Non-pigmented ciliary epithelial cell (primary cell): ENCODE results near the gene SMYD1.

ENCODE experiments used
- DNase-seq: peaks from one replicate; pipeline ENCODE4 v3.0.0-alpha.2; 2010; ENCODE audit warnings: low read depth

The SMYD1 gene

DNA sequence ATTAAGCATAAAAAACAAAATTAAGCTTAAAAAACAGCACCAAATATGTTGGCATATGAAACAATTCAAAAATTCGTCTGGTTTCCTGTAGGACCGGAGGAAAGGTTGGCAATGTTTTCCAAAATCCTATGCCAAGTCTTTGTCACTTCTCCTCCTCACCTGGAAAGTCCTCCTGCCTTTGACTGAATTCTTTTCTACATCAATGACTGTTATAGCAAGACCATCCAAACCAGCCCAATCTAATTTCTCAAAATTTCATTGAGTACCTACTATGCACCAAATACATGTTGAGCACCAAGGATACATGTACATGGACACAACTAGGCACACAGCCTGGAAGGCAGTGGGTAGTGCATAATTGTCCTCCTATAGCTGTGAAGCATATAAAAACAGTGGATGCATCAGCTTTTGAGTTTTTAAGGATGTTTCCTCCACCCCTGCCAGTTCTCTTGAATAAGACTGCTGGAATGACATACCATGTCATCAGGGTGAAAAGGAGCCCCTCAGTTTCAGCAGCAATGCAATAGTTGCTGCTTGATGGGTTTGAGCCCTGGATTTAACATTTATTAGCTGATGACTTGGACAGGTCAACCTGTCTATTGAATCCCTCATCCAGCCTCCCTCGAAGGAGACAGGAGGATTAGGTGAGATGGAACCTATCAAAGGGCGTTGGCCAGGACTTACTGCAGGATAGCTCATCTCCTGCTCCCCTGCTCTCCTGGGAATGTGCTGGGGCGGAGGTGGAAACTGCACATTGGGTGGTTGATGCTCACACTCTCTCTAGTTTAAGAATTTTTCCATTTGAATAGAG, 55.7 kb downstream of the SMYD1 start:
- DNase-seq, result no peak

DNA sequence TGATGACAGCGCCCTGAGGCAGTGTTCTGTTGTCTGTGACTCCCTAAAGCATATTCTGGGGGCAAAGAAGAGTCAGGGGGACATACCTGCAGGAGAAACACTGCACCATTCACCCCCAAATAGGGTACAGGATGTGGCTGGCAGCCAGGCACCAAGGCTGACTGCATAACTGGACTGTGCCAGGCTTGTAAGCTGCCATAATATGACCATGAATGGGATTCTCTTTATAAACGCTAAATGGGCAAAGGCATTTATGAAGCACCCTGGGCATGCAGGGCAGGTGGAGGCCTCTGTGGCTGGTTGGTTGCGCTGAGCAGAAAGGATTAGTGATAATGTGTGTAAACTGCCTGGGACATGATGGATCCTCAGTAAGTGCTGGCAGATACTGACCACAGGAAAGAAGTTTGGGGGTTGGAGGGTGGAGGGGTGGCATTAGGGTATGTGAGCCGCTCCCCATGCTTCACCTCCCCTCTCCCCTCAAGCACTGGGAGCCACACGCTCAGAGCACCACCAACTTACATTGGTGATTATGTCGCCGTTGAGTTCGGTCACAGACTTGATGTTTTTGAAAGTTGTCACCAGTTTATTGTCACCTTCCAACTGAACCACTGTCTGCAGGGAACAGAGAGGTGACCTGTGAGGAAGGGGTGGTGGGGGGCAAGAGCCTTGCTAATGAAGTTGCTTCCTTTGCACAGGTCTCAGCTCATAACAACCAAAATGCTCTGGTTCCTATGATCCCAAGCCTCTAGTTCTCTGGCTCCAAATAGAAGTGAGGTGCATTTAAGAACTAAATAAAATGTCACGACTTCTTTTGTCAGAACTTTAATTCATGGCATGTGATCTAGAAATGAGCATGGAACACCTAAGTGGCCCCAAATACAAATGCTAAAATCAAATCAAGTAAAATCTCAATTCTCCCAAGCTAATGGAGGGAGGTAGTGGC, 56.6 kb downstream of the SMYD1 start:
- DNase-seq, result no peak

DNA sequence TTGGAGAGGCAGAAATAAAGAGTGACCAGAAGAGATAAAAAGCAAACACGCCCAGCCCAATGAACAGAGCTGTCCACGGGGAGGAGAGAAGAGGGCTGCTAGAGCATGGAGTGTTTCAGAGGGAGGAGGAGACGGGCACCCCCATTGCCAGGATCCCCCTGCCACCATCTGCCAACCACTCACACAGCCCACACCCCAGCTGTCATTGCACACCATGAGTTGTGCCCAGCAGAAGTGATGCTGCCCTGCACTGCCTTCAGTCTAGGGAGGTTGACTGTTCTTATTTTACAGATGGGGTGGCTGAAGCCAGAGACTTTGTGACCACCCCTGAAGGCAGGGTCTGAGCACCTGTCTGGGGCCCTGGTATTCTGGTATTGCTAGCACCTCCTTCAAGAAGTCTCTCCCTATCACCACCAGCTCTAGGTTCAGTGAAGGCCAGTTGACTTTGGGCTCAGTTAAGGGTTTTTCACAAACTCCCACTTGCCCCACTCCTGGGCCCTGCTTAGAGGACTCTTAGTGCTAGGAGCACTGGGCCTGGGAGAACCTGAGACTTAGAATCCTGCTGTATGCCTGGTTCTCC, 57.8 kb downstream of the SMYD1 start:
- DNase-seq, result no peak

DNA sequence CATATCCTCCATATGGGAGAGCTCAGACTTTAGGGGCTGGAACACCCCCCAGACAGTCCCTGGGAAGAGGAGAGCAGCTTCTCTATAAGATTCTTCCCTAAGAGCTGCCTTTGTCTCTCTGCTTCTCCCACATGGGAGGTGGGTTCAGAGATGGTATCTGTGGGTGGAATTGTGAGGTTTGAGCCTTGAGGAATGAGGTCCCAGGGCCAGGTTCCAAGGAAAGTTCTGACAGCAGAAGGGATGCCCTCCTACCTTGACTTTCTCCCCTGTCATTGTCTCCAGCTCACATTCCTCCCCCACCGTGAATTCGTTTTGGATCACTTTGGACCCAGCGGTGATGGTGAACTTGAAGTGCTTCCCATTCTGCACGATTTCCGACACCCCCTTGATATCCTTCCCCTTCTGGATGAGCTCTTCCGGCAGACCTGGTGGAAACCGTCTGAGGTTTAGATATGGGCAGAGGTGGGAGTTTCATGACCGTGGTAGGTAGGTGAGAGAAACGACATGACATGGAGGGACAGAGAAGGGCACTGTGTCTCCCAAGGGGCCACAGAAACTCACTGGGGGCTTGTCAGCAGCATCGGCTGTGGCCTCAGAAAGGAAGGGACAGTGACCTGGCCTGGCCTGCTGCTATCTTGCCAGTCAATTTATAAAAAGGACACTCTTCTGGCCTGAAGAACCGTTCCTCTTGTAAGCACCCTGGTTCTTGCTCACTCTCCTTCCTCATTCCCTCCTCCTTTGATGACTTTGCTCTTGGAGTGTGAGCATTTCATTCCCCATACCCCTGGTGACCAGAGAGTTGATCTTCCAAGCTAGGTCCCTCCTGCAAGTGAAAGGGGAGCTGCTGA, 58.5 kb downstream of the SMYD1 start:
- DNase-seq, result no peak

DNA sequence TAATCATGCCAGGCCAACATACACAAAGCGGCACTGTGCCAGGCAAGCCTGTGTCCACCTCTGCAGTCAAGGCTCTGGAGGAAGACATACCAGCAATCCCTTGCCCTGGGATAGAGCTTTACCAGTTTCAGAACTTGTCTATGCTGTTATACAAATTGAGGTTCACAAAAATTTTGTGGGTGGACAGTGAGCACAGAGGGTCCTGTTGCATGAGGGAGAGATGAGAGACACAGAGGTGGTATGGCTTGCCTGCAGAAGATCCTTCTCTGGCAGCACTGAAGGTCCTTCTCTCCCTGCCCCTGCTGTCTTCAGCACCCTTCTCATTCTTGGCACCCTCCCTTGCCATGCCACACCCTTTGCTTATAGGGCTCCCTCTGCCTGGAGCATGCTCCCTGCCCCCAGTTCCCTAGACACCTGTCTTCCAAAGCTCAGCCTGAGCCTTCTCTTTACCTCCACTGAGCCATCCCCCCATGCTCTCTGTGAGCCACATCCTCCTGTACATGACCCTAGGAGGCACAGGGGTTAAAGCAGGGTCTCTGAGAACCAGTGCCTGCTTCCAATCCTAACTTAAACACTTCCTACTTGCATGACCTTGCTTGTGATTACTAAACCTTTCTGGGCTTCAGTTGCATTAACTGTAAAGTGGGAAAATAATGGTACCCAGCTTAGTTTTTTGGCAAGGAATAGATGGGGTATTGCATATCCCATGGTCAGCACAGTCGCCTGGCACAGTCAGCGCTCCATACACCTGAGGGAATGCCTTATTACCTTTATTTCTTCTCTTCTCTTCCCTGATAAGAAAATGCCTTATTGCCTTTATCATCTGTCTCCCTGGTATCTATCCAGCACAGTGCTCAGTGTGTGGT, 59.4 kb downstream of the SMYD1 start:
- no peak for DNase-seq

DNA sequence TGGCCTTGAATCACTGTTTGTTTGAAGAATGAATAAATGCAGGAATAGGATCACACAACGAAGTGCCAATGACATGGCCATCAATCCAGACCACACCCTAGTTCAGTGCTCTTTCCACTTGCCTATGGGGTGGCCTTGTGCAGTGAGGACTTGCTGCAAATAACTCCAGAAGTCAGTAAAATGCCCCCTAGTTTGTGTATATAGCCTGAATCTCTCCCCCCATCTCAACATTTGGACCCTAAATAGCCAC, 59.9 kb downstream of the SMYD1 start:
- no peak for DNase-seq

DNA sequence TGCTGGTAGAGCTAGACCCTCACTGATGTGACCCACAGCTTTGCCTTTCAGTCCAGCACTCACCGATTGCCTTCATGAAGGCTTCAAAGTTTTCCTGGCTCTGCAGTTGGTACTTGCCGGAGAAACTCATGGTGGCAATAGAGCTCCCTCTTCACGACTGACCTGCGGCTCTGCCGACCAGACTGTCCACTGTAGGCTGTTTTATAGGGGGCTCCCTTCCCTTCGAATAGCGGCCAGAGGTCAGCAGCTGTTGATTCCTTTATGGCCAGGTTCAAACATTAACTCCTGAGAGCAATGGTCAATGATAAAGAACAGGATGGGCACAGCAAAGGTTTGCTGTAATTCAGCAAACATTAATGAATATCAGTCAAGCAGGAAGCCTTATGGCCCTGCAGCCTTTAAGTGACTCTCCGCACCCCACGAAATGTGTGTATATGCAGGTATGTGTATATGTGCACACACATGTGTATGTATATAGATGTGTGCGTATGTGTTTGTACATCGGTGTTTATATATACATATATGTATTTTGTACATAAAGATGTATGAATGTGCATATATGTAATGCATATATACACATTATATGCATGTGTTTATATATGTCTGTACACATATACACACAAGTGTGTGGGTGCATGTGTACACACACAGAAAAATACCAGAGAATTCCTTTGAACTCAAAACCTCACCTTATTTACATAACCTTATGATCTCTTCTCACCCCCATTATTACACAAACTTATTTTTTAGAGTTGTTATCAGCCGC, 60.4 kb downstream of the SMYD1 start, which contains the start of gene FABP1:
TSS of gene FABP1 (minus strand) at position 175 of the 766 bp plus-strand sequence. CDS start at position 130, 45 bp downstream.
- DNase-seq, result no peak

DNA sequence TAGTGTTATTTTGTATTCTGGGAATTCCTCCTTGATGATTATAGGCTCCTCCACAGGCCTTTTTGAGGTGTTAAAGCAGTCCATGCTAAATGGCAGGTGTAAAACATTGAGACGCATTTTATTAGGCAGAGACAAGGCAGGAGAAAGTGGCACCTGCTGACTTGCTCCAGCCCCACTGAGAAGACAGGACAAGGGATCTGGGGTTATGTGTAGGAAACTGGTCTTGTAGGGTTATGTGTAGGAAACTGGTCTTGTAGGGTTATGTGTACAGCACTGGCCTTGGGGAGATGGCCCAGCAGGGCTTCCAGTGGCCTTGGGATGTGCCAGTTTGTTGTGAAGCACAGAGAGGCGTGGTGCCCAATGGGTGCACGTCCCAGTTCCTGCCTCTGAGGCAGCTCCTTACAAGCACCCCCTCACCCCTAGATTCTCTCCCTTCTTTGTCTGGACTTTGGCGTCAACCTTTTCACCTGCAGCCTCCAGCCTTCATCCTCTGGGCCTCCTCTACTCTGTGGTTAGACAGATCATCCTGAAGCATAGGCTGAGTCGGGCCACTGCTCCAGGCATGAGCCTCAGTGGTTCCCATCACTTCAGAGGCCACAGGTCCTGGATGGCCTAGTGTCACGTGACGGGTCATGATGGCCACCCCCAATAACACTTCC, 61.2 kb downstream of the SMYD1 start:
- no peak for DNase-seq

DNA sequence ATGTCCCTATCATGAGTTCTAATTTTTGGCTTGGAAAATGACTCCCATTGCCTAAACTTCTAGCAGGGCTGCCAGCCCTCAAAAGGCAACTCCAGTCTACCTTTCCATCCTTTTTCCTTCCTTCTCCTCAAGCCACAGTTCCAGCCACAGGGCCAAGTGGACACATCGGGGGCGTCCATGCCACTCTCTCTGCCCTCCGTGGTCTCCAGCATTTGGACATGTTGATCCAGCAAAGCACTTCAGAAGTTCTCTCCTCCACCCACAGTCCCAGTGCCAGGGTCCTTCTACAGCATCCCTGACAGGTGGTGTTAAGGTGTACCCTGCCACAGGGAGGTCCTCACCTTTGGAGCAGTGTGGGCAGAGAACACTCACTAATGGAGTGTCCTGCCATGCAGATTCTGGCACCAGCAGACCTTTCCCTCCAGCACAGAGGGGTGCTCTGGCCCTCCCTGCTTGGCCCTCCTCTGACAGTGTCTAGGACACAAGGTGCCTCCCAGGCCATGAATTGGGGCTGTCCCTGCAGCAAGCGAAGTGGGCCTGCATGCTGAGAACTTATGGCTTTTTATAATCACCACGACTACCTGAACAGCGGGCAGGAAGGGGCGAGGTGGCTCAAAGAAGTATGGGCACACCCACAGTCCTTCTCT, 61.8 kb downstream of the SMYD1 start:
- DNase-seq, result no peak

DNA sequence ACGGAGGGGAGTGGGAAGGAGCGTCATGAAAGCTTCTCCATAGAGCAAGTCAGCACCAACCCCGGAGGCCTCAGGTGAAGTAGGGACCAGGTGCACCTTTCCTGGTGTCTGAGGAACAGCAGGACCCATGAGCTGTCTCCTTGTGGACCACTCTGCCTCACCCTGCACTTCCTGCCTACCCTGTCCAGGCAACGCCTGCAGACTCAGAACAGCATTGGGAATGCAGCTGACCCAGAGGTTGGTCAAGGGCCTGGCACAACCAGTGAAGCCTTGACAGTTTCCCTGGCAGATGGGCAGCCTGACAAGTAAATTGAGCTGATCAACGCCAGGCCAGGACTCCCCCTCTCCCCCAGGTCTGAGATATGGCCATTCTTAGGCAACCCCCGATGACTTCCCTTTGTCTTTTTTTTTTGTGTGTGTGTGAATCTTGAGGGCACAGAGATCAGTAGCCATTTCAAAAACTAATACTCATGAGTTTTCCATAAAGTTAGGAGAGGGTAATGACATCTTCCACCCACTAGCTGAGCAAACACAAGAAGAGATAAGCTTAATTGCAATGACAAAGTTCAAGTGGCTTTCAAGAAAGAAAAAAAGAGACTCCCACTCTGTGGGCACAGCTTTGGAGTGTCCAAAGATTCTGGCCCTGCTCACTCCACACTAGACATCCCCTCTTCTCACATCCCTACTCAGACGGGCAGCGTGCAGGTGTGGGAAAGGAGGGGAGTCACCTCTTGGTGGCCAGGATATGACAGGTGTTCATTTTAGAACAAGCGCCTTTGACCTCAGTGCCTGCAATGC, 63.8 kb downstream of the SMYD1 start:
- DNase-seq, result no peak

DNA sequence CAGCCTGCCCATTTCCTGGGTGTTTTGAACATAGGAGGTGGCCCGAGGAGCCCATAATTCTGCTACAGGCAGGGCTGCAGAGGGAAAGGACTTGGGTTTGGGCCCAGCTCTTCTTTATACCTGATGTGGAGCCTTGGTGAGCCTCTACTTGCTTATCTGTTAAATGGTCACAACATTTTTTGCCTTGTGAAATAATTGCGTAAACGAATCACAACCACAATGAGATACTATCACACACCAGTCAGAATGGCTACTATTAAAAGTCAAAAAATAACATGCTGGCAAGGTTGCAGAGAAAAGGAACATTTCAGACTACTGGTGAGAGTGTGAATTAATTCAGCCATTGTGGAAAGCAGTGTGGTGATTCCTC, 64.4 kb downstream of the SMYD1 start:
- DNase-seq, result no peak

DNA sequence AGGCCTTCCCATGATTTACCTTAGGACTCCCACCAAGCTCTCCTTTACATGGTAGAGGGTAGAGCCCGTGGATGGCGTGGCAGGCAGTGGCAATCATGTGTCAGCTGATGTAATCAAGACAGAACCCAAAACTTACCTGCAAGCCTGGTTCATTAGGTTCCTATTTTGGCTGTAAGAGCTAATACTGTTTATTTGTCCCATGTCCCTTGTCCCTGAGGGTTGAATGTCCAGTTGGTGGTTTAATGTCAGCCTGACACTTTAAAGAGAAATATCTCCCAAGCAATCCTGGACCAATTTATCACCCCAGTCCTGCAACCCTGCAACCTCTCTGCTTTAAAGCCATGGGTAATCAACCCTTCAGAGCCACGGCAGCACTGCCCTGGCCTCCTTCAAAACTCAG, 66.2 kb downstream of the SMYD1 start:
- DNase-seq, result no peak

DNA sequence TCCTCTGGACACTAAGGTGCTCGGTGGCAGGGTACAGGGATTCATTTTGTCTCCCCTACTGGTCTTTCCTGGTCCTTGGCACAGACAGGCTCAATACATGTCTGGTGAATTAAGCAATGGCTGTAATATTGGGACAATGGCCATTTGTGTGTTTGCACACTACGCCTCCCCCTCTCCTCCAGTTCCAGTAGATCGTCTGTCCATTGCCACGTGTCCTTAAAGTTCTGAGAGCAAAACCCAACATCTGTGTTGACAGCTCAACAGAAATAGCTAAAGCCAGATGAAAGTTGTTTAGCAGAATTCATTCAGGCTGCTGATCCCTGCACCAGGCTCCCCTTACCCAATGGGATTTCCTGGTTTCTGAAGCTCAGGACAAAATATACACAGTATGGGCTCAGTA, 69.2 kb downstream of the SMYD1 start:
- DNase-seq, result no peak

DNA sequence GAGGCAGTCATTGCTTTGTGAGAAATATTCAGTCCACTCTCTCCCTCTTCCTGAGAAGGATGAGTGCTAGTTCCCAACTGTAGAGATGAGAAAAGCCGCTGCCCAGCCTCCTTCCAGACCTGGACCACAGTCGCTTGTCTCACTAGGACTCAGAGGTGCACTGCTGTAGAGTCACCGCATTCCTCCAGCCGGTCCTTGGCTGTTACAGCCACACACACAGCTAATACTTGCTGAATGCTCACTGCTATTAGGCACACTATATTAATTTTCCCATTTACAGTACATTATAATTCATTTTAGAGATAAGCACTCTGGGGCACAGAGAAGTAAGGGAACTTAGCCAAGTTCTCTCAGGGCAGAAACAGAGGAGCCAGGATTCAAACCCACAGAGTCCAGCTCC, 70.2 kb downstream of the SMYD1 start:
- DNase-seq, result no peak

DNA sequence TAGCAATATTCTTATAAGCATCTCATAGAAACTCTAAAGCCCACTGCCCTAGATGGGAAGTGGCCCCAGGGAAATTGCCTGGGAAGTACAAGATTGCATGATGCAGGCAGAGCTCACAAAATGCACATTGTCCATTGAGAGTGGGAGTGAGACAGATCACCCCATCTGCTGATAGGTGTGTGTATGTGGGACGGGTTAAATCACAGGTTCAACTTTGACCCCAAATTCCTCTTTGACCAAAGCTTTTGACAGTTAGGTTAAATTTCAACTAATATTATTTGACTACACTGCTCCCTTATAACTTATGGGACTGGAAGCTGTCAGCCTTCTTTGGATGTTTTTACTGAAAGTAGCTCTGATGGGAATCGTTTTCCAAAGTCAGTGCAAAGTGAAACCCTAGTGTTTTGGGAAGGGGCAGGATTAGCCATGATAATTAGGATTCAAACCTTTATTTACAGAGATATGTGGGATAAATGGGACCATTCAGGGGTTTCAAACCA, 71.6 kb downstream of the SMYD1 start:
- no peak for DNase-seq

DNA sequence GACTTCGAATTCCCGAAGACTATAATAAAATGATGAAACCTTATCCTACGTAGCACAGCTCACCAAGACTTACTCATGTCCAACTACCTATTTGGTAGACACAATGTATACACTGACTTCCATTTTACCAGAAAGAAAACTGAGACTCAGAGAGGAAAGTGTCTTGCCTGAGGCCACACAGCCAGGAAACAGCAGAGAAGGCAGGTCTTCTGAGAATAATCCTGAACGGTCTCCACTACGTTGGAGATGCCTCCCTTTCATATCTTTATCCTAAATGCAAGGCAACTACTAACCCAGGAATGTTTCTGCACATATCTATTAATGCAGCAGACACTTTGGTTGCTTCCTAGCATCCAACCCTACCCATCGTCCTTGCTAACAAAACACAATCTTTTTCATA, 72.2 kb downstream of the SMYD1 start:
- DNase-seq, result no peak

DNA sequence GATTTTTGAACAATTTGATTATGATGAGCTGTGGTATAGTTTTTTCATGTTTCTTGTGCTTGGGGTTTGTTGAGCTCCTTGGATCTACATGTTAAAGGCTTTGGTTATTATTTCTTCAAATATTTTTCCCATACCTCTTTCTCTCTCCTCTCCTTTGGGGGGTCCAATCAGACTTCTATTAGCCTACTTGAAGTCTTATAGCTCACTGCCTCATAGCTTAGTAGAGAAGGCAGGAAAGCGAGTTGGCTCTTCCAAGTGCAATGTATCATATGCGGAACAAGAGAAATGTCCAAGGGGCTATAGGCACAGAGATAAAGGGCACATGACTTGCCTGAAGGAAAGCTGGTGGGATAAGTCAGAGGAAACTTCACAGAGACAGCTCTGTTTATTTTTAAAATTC, 74.3 kb downstream of the SMYD1 start:
- no peak for DNase-seq

DNA sequence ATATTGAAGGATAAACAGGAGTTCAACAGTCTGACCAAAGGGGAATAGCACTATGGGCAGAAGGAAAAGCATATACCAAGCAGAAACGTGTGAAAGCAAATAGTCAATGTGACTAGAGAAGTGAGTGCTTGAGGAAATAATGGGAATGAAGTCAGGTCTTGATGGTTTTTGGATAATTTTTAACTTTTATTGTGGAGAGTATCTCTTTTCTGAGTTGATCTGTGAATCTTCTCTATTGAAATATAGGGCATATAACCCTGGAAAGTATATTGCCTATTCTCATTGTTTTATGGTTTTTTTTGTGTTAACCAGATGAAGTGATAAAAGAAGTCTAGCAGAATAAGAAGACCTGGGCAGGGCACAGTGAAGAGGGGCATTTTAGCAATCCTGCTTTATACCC, 76.6 kb downstream of the SMYD1 start:
- DNase-seq, result no peak
